ENCODE data around the gene TCF4.

The TCF4 gene

GRCh38 chr18:55419132-55419946 is 168.7 kb downstream of the TCF4 start:
- Mint-ChIP-seq H3K36me3 (ENCODE audit: low read depth) (no peaks in the 10 kb centered on the region), H3K27me3 (ENCODE audit: low read depth, poor library complexity) (no peaks in the 10 kb centered on the region), H3K9me3 (no peaks in the 10 kb centered on the region), H3K4me1 (peaks cover 100% of the 10 kb centered on the region), H3K4me3 (peak overlapping the region; percentile 74), H3K27ac (peak overlapping the region; percentile 96)
- DNase-seq = no peak
- TF ChIP-seq CTCF (IDR thresholded peaks at IDR 0.05) = no peak

GRCh38 chr18:55418439-55418838 is 169.6 kb downstream of the TCF4 start:
- Mint-ChIP-seq H3K27me3 (ENCODE audit: low read depth, poor library complexity) (no peaks in the 10 kb centered on the region), H3K4me1 (peaks cover 100% of the 10 kb centered on the region), H3K9me3 (no peaks in the 10 kb centered on the region), H3K4me3 (no peak overlapping the region), H3K36me3 (ENCODE audit: low read depth) (no peaks in the 10 kb centered on the region), H3K27ac (no peak overlapping the region)
- TF ChIP-seq CTCF (IDR thresholded peaks at IDR 0.05) = no peak
- DNase-seq = no peak

- H3K36me3 Mint-ChIP-seq (ENCODE audit: low read depth) = peaks cover 5% of the 10 kb centered on the region
- H3K27ac Mint-ChIP-seq = peak overlapping the region; percentile 40
- H3K4me3 Mint-ChIP-seq = peak overlapping the region; percentile 52
- no peak for TF ChIP-seq CTCF (IDR thresholded peaks at IDR 0.05)
- H3K4me1 Mint-ChIP-seq = peaks cover 90% of the 10 kb centered on the region
- H3K9me3 Mint-ChIP-seq = no peaks in the 10 kb centered on the region
- peak; percentile 35 for DNase-seq
- no peaks in the 10 kb centered on the region for H3K27me3 Mint-ChIP-seq (ENCODE audit: low read depth, poor library complexity)
Measured at GRCh38 chr18:55416791-55417190, 171.2 kb downstream of the TCF4 start.

GRCh38 chr18:55415258-55415871 is 172.6 kb downstream of the TCF4 start:
- peak overlapping the region; percentile 41 for H3K27ac Mint-ChIP-seq
- peaks cover 75% of the 10 kb centered on the region for H3K4me1 Mint-ChIP-seq
- H3K9me3 Mint-ChIP-seq = no peaks in the 10 kb centered on the region
- peaks cover 5% of the 10 kb centered on the region for H3K36me3 Mint-ChIP-seq (ENCODE audit: low read depth)
- TF ChIP-seq CTCF (IDR thresholded peaks at IDR 0.05) = peak; percentile 90
- H3K4me3 Mint-ChIP-seq = peak overlapping the region; percentile 58
- no peaks in the 10 kb centered on the region for H3K27me3 Mint-ChIP-seq (ENCODE audit: low read depth, poor library complexity)
- peak; percentile 85 for DNase-seq

- Mint-ChIP-seq H3K9me3 (no peaks in the 10 kb centered on the region), H3K4me3 (no peak overlapping the region), H3K27ac (no peak overlapping the region), H3K27me3 (ENCODE audit: low read depth, poor library complexity) (no peaks in the 10 kb centered on the region), H3K4me1 (peaks cover 66% of the 10 kb centered on the region), H3K36me3 (ENCODE audit: low read depth) (peaks cover 5% of the 10 kb centered on the region)
- TF ChIP-seq CTCF (IDR thresholded peaks at IDR 0.05) = no peak
- no peak for DNase-seq
Measured at GRCh38 chr18:55414475-55414874, 173.5 kb downstream of the TCF4 start.
